Keratinocyte (primary cell): ENCODE data around the gene HNRNPL.

Experiments
- EZH2 ChIP-seq: IDR thresholded peaks from one replicate; pipeline ENCODE4 v1.6.1; 2012; ENCODE audit warnings: inconsistent platforms, mild to moderate bottlenecking, low read length, moderate library complexity
- TF ChIP-seq, protein P1 (sequence below), 3 experiments: IDR thresholded peaks in 1 of 3; conservative IDR thresholded peaks in 1 of 3; optimal IDR thresholded peaks in 1 of 3; 2 replicates in 2 of 3; 3 replicates in 1 of 3; pipeline versions ENCODE3 to v1.5.1; 2011; ENCODE audit warnings: low read length in 3 of 3, mild to moderate bottlenecking in 3 of 3, moderate library complexity in 2 of 3, control low read depth in 1 of 3, inconsistent platforms in 1 of 3; ENCODE audit not compliant: insufficient read depth in 2 of 3; ENCODE audit errors: extremely low read depth in 1 of 3

DNA sequence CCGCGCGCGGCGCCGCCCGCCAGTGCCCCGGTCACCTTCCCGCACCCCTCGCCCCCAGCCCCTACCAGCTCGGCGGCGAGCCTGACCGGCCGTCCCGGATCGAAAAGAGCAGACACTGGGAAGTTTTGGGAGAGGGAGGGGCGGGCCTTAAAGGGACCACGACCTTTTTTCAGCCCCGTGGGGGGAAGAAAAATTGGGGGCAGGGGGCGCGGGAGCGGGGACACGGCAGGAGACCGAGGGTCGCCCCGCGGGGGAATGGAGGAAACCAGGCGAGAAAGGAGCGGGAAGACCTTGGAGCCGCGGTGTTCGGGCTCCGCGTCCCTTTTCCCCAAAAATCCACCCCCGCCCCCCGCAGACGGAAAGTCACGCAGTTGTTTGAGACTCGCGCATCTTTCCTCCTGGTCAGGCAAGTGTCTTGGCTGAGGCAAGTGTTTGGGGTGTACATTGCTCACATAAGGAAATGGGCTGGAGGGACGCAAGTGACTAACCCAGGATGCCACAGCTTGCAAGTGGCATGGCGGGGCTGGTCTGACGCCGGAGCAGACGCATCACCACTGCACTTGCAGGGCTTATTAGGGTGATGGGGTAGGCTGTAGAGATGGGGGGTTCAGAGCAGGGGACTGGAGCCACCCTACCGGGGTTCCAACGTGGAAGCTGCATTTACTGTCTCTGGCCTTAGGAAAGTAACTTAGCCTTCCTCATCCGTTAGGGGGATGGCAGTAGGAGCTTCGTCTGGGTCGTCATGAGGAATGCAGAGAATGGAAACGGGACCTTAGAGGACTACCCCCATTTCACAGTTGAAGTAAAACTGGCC lies 2.7 kb upstream of the HNRNPL start:
- TF ChIP-seq, protein P1, sequence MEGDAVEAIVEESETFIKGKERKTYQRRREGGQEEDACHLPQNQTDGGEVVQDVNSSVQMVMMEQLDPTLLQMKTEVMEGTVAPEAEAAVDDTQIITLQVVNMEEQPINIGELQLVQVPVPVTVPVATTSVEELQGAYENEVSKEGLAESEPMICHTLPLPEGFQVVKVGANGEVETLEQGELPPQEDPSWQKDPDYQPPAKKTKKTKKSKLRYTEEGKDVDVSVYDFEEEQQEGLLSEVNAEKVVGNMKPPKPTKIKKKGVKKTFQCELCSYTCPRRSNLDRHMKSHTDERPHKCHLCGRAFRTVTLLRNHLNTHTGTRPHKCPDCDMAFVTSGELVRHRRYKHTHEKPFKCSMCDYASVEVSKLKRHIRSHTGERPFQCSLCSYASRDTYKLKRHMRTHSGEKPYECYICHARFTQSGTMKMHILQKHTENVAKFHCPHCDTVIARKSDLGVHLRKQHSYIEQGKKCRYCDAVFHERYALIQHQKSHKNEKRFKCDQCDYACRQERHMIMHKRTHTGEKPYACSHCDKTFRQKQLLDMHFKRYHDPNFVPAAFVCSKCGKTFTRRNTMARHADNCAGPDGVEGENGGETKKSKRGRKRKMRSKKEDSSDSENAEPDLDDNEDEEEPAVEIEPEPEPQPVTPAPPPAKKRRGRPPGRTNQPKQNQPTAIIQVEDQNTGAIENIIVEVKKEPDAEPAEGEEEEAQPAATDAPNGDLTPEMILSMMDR (optimal IDR thresholded peaks at IDR 0.05 in 1 of 3, IDR thresholded peaks at IDR 0.05 in 1 of 3, conservative IDR thresholded peaks at IDR 0.05 in 1 of 3; ENCODE audit: extremely low read depth in 1 of 3, insufficient read depth in 2 of 3, low read length in 3 of 3) = no peak
- TF ChIP-seq EZH2 = no peak
